Measurements from ENCODE around the gene FYN.
"Not testable (repeated sequence)": the region's sequence is repeated elsewhere in the genome, so short reads cannot be mapped to it uniquely, and the experiment has no call there.

Gene FYN

DNA sequence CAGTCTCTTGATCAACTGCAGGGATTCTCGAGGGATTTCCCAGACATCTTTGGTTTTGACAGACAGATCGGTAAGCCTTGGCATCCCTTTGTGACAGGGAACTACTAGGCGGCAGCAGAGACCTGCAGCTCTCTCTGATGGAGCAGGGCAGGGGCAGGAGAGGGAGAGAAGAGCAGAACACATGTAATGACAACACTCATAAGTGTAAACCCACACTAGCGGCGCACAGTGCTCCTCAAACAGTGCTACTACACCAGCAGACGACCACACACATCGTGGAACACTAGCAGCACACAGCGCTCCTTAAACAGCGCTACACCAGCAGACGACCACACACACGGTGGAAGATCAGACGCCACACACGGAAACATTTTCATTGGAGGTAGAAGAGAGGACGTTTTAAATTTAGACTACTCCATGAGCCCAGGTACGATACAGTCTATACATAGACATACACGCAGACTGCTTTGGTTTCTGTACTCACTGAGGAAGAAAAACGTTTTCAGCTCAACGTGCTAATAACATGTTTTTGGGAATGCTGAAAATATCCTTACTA, 173.0 kb downstream of the FYN start:
- no peak for DNase-seq

DNA sequence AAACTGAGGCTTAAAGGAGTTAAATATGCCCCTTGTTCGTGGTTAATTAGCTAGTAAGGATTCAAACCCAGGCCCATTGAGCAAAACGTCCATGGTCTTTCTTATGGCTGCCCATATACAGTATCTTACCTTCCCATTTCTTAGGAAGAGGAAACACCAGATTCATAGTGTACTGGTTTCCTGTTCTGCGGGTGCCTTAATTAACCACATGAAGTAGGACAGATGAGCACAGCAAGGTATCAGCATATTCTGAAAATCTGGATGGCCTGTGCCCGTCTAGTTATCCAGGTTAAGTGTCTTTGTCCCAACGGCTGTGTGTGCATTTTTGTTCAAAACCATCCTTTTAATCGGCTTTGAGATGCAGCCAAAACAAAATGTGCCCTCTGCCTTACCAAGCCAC, 174.1 kb downstream of the FYN start:
- no peak for DNase-seq

DNA sequence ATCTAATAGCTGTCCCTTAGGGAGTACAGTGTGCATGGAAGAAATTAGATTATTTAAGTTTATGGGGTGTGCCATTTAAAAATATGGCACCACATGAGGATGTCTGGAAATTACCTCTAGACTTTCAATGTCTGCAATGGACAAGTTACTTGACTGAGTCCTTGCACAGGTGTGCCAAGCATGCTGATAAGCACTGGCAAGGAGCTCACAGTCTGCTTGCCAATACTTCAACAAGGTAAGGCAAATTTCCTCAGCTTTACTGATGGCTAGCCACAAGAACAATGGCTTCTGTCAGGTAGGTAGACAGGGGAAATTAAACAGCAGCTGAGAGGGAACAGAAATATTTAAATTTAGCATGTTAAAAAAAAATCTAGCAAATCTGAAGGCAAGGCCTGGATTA, 176.4 kb downstream of the FYN start:
- no peak for DNase-seq

DNA sequence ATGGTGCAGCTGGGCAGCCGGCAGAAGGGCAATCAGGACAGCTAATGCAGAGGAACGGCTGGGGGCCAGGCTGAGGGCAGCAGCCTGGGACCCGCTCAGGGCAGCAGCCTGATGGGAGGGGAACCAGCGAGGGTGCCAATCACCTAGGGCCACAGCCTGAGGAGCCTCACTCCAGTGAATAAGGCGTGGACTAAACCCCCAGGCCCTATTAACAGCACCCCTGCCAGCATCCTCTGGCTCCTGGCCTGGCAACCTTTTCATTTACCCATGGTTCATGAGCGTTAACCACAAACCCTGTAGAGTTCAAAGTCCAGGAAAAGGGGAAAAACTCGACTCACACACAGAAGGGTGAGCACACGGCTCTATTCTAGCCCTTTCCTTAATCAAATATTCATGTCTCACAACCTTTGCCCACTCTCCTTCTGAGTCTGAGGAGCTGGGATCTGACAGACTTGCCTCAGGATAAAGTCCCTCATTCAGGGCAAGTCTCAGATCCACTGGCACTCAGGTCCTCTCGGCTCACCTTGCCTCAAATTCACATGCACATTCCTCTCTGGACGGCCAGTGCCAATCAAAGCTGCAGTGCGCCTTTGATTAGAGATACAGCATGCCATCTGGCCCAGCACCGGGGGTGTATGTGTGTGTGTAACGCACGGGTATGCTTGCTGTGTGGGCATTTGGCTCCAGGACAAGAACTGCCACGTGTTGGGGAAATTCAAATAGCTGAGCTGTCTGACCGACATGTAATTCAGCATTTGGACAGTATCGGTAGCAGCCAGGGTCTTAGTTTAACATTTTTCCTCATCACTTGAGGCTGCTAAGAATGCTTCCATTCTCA, 180.7 kb downstream of the FYN start:
- no peak for DNase-seq

DNA sequence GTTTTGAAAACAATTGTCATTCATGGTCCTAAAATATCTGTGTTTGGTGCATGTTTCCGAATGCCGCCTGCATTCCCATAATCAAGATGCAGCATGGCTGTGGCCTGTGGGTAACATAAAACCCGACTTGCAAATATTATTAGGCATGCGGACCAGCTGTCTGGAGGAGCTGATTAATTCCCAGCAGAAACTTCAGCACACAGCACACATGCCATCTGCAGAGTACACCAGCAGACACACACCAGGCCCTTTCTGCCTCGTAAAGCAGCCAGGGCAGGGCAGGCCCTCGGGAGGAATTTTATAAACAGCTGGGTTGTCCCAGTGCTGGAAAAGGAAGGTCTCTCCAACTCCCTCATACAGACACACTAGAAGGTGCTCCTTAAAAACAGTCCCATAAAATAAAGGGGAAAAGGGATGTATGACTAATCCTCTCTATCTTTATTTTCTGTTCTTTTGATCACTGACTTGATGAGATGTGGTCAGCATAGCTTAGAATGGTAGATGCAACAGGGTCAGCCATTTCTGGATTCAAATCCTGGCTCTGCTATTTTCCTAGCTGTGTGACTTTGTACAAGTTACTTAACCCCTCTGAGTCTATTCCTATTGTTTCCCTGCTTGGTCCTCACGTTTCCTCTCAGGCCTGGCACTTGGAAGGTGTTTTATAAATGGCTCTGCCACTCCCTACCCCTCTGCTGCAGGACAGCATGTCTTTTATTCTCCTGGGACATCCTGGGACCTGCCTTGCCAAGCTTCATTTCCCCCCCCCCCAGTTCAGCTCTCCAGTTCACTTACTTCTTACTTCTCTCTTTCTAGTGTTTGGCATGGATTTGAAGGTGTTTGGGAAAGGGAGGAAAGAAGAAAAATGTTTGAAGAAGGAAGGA, 181.7 kb downstream of the FYN start:
- no peak for DNase-seq

DNA sequence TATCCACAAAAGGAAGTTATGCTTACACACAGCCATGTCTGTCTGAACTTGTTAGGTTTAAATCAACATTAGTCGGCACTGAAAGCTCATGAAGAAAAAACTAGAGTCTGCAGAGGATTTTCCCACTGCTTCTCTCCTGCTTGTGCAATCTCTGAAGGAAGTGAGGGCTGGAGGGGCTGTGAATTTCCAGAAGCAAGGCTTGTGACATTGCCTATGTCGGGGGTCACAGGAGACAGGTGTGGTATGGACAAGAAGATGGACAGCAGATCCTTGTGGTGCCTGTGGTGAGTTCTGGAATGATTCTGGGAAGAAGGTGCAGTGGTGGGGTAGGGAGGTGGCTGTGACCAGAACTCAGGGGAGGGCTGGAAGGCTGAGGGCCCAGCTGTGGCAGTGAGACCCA, 183.3 kb downstream of the FYN start:
- DNase-seq, result no peak

DNA sequence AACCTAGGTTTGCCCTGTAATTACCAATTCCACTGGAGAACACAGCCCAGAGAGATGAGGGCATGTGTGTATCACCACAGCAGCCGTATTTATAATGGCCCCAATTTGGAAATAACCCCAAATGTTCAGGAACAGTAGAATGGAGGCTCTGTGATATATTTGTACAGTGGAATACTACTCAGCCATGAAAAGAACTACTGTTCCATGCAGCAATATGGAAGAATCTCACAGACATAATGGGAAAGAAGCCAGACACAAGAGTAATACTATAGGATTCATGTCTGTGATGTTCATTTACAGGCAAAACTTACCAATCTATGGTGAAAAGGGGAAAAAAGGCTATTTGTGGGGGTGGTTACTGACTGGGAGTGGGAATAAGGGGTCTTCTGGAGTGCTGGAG, 183.8 kb downstream of the FYN start:
- no peak for DNase-seq

DNA sequence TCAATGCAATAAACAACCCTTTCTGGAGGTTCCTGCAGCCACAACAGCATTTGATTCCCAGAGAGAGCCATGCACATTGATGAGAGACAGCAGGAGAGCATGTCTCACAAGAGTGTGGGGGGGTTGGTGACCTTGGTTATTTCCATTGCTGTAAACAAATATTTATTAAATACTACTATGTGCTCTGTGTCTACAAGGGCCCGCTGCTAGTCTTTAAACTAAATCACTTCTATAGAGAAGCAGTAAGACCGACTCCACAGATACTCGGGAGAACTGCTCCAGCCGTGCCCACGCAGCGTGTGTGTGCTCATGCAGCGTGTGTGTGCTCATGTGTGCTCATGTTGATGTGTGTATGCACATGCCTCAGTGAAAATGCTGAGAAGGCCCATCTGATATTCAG, 184.9 kb downstream of the FYN start:
- no peak for DNase-seq

DNA sequence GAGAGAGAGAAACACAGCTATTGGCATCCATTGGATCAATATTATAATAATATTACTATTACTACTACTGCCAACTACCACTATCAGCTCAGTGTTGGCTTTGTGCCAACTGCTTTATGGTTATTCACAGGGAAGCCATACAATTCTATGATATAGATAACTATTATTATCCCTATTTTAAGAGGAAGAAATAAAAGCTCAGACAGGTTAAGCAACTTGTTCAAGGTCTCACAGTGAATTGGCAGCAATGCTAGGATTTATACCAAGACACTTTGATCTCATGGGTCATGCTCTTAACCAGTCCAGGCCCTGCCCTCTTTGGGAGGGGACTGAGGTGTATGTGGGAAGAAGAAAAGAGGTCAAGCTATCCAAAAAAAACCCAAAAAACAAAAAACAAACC, 185.6 kb downstream of the FYN start:
- DNase-seq, result no peak

DNA sequence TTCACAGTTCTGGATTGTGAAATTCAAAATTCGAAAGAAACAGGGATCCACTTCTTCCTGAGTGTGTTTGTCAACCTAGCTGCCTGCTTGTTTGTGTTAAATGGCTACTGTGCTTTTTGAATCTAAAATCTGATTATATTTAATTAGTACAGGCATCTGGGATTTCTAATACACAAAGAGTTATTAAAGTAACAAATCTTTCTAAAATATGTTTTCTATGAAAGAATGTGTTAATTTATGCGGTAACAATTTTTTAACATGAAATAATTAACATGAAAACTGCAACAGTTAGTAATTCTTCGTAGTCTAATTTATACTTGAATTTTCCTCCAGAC, 186.4 kb downstream of the FYN start:
- no peak for DNase-seq

DNA sequence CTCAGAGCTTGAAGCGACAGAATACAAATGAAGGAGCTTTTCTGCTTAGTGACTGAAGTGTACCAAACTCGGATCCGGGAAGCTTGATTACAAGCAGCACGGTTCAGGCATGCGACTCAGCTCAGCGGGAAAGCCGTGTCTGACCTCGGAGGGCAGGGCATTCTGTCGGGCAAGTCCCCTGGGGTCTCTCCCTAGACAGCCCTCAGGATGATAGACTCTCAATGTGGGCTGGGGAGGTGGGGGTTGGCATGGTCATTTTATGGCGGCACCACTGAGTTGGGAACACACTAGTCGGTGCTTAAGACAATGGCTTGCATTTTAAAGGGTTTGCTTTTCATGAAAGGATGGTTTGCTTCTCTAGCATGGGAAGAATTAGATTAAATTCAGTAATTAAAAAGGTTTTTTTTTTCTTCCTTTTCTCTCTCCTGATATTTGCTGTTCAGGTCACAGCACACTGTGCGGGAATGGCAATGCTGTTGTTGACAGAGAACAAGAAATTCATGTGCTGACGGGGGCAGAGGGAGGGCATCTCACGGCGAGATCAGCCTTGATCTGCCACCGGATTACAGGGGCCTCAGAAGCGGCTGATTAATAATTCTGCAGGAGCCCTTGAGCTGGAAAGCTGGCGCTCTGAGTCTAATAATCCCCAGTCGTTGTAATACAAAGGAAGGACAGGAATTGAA, 186.9 kb downstream of the FYN start:
- no peak for DNase-seq

DNA sequence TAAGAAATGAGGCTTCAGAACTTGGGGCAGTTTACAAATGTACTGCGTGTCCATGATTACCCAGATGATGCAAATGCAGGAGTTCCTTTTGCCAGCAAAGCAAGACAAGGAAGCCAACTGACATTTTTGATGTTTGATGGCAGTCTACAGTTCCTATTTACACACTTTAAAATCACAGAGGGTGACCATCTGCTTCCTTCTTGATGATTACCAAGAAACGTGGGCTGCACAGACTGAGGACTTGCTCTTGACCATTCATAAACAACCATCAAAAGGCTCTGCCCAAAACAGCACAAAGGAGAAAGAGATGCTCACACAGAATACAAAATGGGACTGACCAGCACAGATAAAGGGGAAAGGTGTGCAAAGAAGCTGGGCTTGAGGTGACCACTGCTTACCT, 187.7 kb downstream of the FYN start:
- DNase-seq, result no peak

DNA sequence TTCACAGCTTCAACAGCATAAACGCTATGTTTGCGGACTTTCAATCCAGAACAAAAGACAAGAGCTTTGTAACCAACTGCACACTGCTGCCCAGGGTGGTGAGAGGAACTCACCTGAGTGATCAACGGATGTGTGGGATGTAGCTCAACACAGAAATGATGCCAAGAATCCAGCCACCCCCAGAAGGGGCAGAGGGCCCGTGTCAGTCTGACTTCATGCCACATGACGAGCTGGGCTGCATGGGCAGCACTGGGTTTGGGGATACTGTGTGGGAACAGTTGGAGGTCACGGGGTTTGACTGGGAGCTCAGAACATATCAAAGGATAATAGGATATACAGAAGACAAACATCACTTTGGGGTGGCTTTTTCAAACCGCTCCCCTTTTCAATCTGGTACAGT, 188.2 kb downstream of the FYN start:
- DNase-seq, result no peak

DNA sequence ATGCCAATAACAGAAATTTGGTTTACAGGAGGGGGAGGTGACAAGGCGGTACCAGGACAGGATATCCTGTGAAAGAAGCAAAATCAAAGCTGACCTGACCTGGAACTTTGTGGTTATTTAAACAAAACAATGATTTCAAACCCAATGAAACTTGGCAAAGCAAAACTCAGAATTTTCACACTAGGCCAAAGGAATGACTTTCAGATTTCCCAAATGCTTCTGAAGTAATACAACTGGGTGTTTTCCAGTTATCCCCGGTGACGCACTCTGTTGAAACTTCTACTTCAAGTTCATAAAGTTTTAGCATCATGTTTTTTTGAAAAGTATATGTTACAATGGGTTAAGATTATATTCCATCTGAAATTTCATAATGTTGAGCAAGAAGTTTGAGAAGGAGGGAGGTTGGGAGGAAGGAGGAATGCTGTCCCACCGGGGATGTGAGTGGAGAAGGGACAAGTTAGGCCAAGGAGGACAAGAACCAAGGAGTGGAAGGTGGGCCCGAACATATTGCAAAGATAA, 189.4 kb downstream of the FYN start:
- no peak for DNase-seq

DNA sequence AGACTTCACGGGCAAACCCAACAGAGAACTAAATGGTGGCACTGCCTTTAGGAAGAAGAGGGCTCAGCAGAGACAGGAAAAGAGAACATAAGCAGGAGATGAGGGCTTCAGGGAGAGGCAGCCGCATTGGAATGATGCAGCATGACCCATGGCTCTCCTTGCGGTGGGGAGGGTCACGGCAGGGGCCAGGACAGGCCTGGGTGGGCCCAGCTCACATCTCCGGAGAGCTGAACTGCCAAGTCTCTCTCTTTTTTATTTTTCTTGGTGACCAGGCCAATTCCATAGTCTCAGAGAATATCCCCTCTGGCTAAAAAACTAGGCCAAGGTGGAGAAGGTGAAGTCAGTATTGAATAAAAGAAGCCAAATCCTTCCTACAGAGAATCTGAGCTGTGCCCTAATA, 190.1 kb downstream of the FYN start:
- DNase-seq, result no peak

DNA sequence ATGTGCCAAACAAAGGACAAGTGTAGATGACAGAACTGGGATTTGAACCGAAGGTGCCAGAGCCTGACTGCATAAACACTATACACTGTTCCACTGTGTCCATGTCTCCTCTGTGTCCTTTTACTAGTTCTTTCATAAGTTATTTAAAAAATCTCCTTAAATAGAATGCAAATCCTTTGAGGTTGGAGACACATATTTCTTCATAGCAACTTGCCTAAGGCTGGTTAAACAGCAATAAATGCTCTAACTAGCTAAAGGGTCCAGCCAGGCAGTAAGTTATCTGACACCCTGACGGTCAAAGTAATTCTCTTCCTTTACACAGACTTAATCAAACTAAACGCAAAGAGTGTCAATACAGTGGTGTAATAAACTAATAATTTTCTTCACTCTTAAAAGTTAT, 191.4 kb downstream of the FYN start:
- DNase-seq, result no peak

DNA sequence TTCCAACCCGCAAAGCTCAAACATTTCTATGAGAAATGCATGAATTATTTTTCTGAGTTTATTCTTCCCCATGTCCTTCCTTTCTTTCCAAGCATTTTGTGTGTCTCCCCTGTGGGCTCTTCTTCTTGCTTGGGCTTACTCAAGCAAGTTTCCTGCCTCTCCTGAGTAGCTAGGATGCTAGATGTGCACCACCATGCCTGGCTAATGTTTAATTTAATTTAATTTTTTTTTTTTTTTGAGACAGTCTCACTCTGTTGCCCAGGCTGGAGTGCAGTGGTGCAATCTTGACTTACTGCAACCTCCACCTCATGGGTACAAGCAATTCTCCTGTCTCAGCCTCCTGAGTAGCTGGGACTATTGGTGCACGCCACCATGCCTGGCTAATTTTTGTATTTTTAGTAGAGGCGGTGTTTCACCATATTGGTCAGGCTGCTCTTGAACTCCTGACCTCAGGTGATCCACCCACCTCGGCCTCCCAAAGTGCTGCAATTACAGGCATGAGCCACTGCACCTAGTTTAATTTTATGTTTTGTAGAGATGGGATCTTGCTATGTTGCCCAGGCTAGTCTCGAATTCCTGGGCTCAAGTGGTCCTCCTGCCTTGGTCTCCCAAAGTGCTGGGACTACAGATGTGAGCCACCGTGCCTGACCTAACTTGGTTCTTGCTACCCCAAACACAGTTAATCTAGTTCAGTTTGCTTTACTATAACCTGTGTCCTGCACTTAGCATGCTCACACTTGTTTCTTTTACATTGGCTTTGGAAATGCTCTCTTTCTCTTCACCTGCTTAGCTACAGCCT, 192.2 kb downstream of the FYN start:
- DNase-seq, result not testable (repeated sequence)

DNA sequence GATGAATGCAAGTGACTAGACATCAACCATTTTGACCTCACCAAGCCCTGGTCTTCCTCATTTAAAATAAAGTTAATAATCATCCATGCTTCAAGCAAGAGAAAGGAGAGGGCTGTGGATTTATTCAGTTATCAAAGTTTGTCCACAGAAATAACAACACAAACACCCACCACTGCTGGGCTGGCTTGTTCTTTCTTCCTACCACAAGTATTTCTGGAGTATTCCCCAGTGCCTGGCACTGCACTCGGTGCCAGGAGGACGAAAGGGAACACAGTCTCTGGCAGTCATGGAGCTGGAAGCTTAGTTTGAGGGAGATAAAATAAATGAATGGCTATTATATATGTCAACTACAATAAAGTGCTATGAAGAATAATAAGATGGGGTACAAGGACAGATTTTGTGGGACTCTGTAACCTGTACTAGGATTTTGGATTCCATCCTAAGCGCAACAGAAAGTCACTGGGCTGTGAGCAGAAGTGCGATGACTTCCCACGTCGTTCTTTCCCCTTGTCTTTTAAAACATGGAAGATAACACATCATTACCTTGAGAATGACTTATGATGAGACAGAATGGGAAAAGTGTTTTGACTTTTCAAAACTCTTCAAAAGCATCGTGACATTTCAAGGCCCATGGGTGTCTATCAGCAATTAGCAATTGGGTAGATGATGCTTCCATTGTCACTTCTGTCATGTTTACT, 193.1 kb downstream of the FYN start:
- no peak for DNase-seq

DNA sequence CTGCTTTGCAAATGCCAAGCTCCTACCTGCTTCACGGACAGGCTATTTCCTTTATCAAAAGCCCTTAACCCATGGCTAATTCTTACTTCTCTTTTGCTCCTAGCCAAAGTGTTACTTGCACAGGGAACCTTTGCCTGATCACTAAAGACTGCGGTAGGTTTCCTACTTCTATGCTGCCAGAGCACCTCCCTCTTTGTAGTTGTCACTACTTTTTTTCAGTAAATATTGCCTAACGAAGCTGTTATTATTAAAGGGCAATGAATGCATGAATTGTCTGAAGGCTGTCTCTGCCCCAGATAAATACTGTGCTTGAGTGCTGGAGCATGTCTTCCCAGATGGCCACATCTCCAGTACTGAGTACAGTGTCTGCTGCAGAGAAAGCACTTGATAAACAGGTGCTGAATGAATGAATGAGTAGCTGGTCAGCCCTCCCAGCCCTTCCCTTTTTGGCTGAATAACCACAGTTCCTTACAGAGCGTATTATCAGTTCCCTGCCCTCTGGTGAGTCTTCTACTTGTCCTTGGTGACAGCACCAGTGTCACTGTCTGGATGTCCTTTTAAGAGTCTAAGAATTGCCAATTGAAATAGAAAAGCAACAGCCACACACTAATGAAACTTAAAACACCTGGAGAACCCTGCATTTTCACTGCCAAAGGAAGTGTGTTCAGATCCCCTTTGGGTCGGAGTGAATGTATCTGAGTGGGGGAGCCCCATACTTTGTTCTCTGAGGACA, 194.0 kb downstream of the FYN start:
- DNase-seq, result no peak

DNA sequence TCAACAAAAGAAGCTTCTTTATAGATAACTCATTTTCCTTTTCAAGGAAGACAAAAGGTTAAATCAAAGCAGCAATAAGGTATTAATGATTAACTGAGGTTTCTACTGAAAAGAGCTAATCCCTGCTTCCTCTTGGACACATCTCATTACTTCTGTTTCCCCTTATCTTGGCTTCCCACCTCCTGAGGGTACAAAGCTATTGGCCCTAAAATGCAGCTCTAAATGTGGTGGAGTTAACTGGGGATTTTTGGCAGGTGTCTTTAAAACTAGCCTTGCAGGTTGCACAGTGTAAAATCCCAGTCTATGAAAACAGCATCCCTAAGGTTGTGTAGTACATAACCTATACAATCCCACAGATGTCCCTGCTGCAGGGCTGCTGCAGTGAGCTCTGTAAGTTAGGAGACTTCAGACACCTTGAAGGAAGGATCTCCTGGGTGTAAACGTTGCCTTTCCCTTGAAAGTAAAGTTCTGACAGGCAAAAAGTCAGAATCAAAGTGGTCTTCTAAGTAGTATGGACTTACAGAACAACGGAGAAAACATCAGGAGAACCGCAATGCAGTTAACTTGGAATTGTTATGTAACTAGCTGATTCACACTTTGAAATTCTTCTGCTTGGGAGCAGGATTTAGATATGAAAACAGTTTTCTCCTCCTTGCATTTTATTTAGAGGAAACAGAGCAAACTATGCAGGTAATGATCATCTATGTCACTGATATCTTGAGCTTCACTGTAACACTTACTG, 195.8 kb downstream of the FYN start:
- DNase-seq, result no peak

All from activated CD4-positive, alpha-beta T cell treated with anti-CD3 and anti-CD28 coated beads, Interleukin-2, Interleukin-6, amounts not matched to agents 100 ng/mL and 50 ng/mL, durations not matched to agents 16 hours and 8 hours (primary cell).